Activated B cell treated with CpG ODN at 0.5 μM for 24 hours (primary cell): ENCODE data around the gene INSYN2B. TPM values are rescaled to one million over a fixed set of nuclear protein-coding genes. Genes with fewer than 3 reads are reported as not detected.

Source experiments
- ATAC-seq: fragments of 200-7000 bp; cut with Tn5 transposase; one replicate; pipeline ENCODE4 v1.10.0; 2021; ENCODE audit warnings: low read depth, mild to moderate bottlenecking, moderate library complexity
- CTCF ChIA-PET: fragments of 350-600 bp; sonication (Branson Sonifier 250); formaldehyde crosslinking; loops from one replicate; lab custom pipeline; 2021; ENCODE audit warnings: antibody characterized with exemption; lab: Charles Lee
- POLR2A ChIA-PET: fragments of 350-600 bp; sonication (Branson Sonifier 250); formaldehyde crosslinking; loops from one replicate; lab custom pipeline; 2021; ENCODE audit warnings: antibody characterized with exemption; lab: Charles Lee
- DNase-seq: peaks from one replicate; pipeline ENCODE4 v3.0.0; 2022
- H3K27ac Mint-ChIP-seq: one replicate; pipeline ENCODE4 v1.8.0; 2020; ENCODE audit warnings: mixed read lengths
- H3K27me3 Mint-ChIP-seq: one replicate; pipeline ENCODE4 v1.8.0; 2021; ENCODE audit warnings: mixed read lengths
- H3K36me3 Mint-ChIP-seq: one replicate; pipeline ENCODE4 v1.8.0; 2021; ENCODE audit warnings: low read depth, mixed read lengths
- H3K4me1 Mint-ChIP-seq: one replicate; pipeline ENCODE4 v1.8.0; 2021; ENCODE audit warnings: mixed read lengths
- H3K4me3 Mint-ChIP-seq: one replicate; pipeline ENCODE4 v1.8.0; 2020; ENCODE audit warnings: mild to moderate bottlenecking, mixed read lengths
- H3K9me3 Mint-ChIP-seq: one replicate; pipeline ENCODE4 v1.8.0; 2020; ENCODE audit warnings: mixed read lengths
- CTCF ChIP-seq: fragments of 200-600 bp; IDR thresholded peaks from one replicate; pipeline ENCODE4 v1.8.0; 2022; ENCODE audit warnings: antibody characterized with exemption, mild to moderate bottlenecking
- intact Hi-C: fragments of 100-400 bp; cut with micrococcal nuclease; formaldehyde crosslinking; loops from one replicate; pipeline ENCODE4 v1.15.1; 2024
- total RNA-seq: library from RNA; stranded (reverse); gene quantifications from 2 replicates; pipeline ENCODE4 v1.2.3, GENCODE V29; 2022

The INSYN2B gene
- total RNA-seq, 1 donor from 2014 or later = not detected

GRCh38 chr5:169871826-169872490 is 108.3 kb downstream of the INSYN2B start:
- no peak overlapping the region for H3K4me3 Mint-ChIP-seq
- no peaks in the 10 kb centered on the region for H3K9me3 Mint-ChIP-seq
- H3K27me3 Mint-ChIP-seq = no peaks in the 10 kb centered on the region
- peaks cover 77% of the 10 kb centered on the region for H3K36me3 Mint-ChIP-seq
- no peak for TF ChIP-seq CTCF
- ChIA-PET POLR2A (no interaction called here), CTCF (no interaction called here)
- no peak overlapping the region for H3K27ac Mint-ChIP-seq
- H3K4me1 Mint-ChIP-seq = peaks cover 2% of the 10 kb centered on the region
- no peak for ATAC-seq
- DNase-seq = no peak
- intact Hi-C loops = no loop called here

DNA sequence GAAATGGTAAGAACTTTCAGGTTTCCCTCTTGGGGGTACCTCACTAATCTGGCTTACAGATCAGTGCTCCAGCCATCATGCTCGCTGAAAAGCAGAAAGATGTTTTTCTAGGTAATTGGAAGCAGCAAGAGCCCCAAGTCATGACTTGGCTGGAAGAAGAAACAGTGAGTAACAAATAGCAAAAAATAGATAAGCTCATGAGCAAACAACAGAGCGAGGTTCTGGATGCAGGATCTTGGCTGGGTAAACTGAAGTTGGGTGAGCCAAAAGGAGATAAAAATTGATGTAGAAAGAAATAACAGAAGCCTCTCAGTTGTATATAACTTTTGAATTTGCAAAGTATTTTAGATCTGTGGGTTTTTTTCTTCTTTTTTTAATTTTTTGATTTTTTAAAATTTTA is 110.1 kb downstream of the INSYN2B start:
- intact Hi-C loops = no loop called here
- Mint-ChIP-seq H3K27me3 (no peaks in the 10 kb centered on the region), H3K27ac (no peak overlapping the region), H3K4me1 (peaks cover 2% of the 10 kb centered on the region), H3K4me3 (no peak overlapping the region), H3K9me3 (no peaks in the 10 kb centered on the region), H3K36me3 (peaks cover 75% of the 10 kb centered on the region)
- ATAC-seq = no peak
- no peak for TF ChIP-seq CTCF
- CTCF ChIA-PET = no interaction called here
- DNase-seq = no peak
- POLR2A ChIA-PET = no interaction called here

GRCh38 chr5:169869066-169869465 is 111.2 kb downstream of the INSYN2B start:
- Mint-ChIP-seq H3K4me3 (no peak overlapping the region), H3K4me1 (no peaks in the 10 kb centered on the region), H3K27me3 (no peaks in the 10 kb centered on the region), H3K36me3 (peaks cover 75% of the 10 kb centered on the region), H3K9me3 (no peaks in the 10 kb centered on the region), H3K27ac (no peak overlapping the region)
- TF ChIP-seq CTCF = no peak
- ChIA-PET CTCF (no interaction called here), POLR2A (no interaction called here)
- ATAC-seq (no peak), DNase-seq (no peak)
- intact Hi-C loops = no loop called here

DNA sequence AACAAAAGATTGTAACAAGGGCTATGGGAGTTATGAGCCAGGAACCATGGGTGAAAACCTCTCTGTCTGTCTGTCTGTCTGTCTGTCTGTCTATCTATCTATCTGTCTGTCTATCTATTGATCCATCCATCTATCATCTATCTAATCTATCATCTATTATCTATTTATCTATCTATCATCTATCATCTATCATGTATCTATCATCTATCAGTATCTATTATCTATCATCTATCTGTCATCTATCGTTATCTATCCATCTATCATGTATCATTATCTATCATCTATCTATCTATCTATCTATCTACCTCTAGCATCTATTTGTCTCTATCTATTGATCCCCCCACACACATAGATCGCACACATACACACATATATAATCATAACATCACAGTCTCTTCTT is 112.9 kb downstream of the INSYN2B start:
- DNase-seq (no peak), ATAC-seq (no peak)
- H3K27me3 Mint-ChIP-seq = no peaks in the 10 kb centered on the region
- H3K4me1 Mint-ChIP-seq = no peaks in the 10 kb centered on the region
- ChIA-PET POLR2A (no interaction called here), CTCF (no interaction called here)
- no peak for TF ChIP-seq CTCF
- no peak overlapping the region for H3K4me3 Mint-ChIP-seq
- intact Hi-C loops = no loop called here
- H3K27ac Mint-ChIP-seq = no peak overlapping the region
- peaks cover 78% of the 10 kb centered on the region for H3K36me3 Mint-ChIP-seq
- no peaks in the 10 kb centered on the region for H3K9me3 Mint-ChIP-seq

DNA sequence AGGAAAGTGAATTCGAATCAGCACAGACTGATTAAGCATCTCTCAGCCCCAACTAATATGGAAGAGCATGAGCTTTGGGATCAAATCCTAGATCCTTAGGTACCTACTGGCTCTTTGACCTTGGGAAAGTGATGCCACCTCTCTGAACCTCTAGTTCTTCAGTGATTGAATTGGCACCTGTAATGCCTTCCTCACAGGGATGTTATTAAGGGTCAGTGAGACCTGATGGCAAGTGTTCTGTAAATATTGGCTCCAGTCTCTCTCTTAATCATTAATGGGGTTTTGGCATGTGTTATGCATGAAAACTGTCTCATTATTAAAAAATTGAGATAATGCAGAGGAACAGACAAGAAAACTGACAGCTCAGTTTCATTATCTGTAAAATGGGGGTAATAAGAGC is 115.8 kb downstream of the INSYN2B start:
- no peak for DNase-seq
- Mint-ChIP-seq H3K9me3 (no peaks in the 10 kb centered on the region), H3K27ac (no peak overlapping the region), H3K36me3 (peaks cover 73% of the 10 kb centered on the region), H3K4me3 (no peak overlapping the region), H3K4me1 (peaks cover 7% of the 10 kb centered on the region), H3K27me3 (no peaks in the 10 kb centered on the region)
- CTCF ChIA-PET = no interaction called here
- TF ChIP-seq CTCF = no peak
- no peak for ATAC-seq
- intact Hi-C loops = no loop called here
- POLR2A ChIA-PET = no interaction called here
